Small intestine (tissue), 7 donors: Measurements from ENCODE around the gene ITIH1. TPM values are rescaled to one million over a fixed set of nuclear protein-coding genes. Genes with fewer than 3 reads are reported as not detected.

ENCODE experiments used
- DNase-seq, 2 donors: peaks; one replicate each; pipeline versions ENCODE4 v3.0.0 to v3.0.0-alpha.2; 2013
- FAIRE-seq: peaks from 2 replicates; lab custom pipeline; 2012; peaks lifted over from hg19 to GRCh38; lab: Jason Lieb, UNC
- H3K27ac ChIP-seq, 3 donors: one replicate each; pipeline ENCODE4 v1.5.1; 2013; ENCODE audit warnings: low read length in 2 of 3, mild to moderate bottlenecking in 2 of 3, control low read depth in 1 of 3, inconsistent platforms in 1 of 3, low read depth in 1 of 3, moderate library complexity in 1 of 3
- H3K27me3 ChIP-seq, 3 donors: one replicate each; pipeline ENCODE4 v1.6.1; 2013; ENCODE audit warnings: low read length in 3 of 3, inconsistent platforms in 1 of 3; ENCODE audit not compliant: control insufficient read depth in 3 of 3, insufficient read depth in 3 of 3
- H3K36me3 ChIP-seq, 3 donors: one replicate each; pipeline ENCODE4 v1.6.1; 2013; ENCODE audit warnings: low read length in 3 of 3, inconsistent platforms in 1 of 3, low read depth in 1 of 3, mild to moderate bottlenecking in 1 of 3, moderate library complexity in 1 of 3; ENCODE audit not compliant: control insufficient read depth in 3 of 3, insufficient read depth in 2 of 3
- H3K4me1 ChIP-seq, 3 donors: one replicate each; pipeline ENCODE4 v1.6.1; 2013; ENCODE audit warnings: low read length in 2 of 3, inconsistent platforms in 1 of 3, low read depth in 1 of 3, mild to moderate bottlenecking in 1 of 3, moderate library complexity in 1 of 3; ENCODE audit not compliant: control insufficient read depth in 3 of 3, insufficient read depth in 2 of 3
- H3K4me3 ChIP-seq, 3 donors: one replicate each; pipeline ENCODE4 v1.5.1; 2013; ENCODE audit warnings: low read length in 3 of 3, control low read depth in 1 of 3, inconsistent platforms in 1 of 3, low read depth in 1 of 3, mild to moderate bottlenecking in 1 of 3, moderate library complexity in 1 of 3
- H3K9me3 ChIP-seq, 2 donors: one replicate each; pipeline ENCODE4 v1.6.1; 2013; ENCODE audit warnings: low read depth in 1 of 2, low read length in 1 of 2; ENCODE audit not compliant: control insufficient read depth in 2 of 2, insufficient read depth in 1 of 2
- WGBS, 3 donors: extraction: QIAGEN DNeasy Blood & Tissue Kit; methylation state at CpG; one replicate each; pipeline ENCODE4 v1.1.7; 2013; 5-methylcytosine and 5-hydroxymethylcytosine counted together
- polyA plus RNA-seq, 4 donors: library from polyadenylated mRNA; stranded (reverse) in 3 of 4; unstranded in 1 of 4; fragments of 200-250 nt in 3 of 4; fragments of 120-200 nt in 1 of 4; gene quantifications; one replicate each; pipeline versions ENCODE4 v1.2.1 to v1.2.3, GENCODE V29; 2013
- donor health status: healthy with polysubstance abuse.
- donor health status: control.
- donor health status: control.
- donor health status: Bipolar disorder and iron deficiency.
- donor health status: healthy.

Gene ITIH1
- polyA plus RNA-seq, 4 donors: 0.13 to 0.58 TPM; not detected in 2

GRCh38 chr3:52784931-52785590, 7.7 kb downstream of the ITIH1 start:
- Histone ChIP-seq H3K4me1 (no peaks in the 10 kb centered on the region), H3K36me3 (no peaks in the 10 kb centered on the region), H3K27me3 (peaks cover 0 to 2% (median 0%) of the 10 kb centered on the region in 3 donors), H3K27ac (no peak overlapping the region), H3K4me3 (no peak overlapping the region), H3K9me3 (no peaks in the 10 kb centered on the region)
- DNase-seq (no peak), FAIRE-seq (no peak)
- whole genome bisulfite sequencing, 3 donors: 83 to 88% (median 87%) methylated on average over 5 of the region's 5 CpGs

GRCh38 chr3:52786330-52787215, 9.2 kb downstream of the ITIH1 start:
- Histone ChIP-seq H3K4me3 (no peak overlapping the region), H3K4me1 (no peaks in the 10 kb centered on the region), H3K27me3 (peaks cover 0 to 2% (median 0%) of the 10 kb centered on the region in 3 donors), H3K9me3 (no peaks in the 10 kb centered on the region), H3K27ac (no peak overlapping the region), H3K36me3 (no peaks in the 10 kb centered on the region)
- no peak for DNase-seq
- FAIRE-seq: no peak
- 78 to 87% (median 86%) methylated on average over 14 to 19 of the region's 19 CpGs for whole genome bisulfite sequencing, 3 donors

GRCh38 chr3:52787246-52787645, 9.8 kb downstream of the ITIH1 start:
- FAIRE-seq (no peak), DNase-seq (no peak)
- Histone ChIP-seq H3K27me3 (peaks cover 0 to 2% (median 0%) of the 10 kb centered on the region in 3 donors), H3K27ac (no peak overlapping the region), H3K36me3 (no peaks in the 10 kb centered on the region), H3K4me3 (no peak overlapping the region), H3K9me3 (no peaks in the 10 kb centered on the region), H3K4me1 (peaks cover 0 to 5% (median 0%) of the 10 kb centered on the region in 3 donors)
- 72 to 84% (median 81%) methylated on average over 11 of the region's 11 CpGs for WGBS, 3 donors

GRCh38 chr3:52787672-52788625, 10.6 kb downstream of the ITIH1 start:
- no peak overlapping the region for H3K27ac ChIP-seq
- FAIRE-seq (no peak), DNase-seq (no peak)
- H3K4me3 ChIP-seq: no peak overlapping the region
- WGBS, 3 donors: 68 to 78% (median 77%) methylated on average over 16 to 17 of the region's 17 CpGs
- H3K36me3 ChIP-seq: no peaks in the 10 kb centered on the region
- peaks cover 0 to 9% (median 0%) of the 10 kb centered on the region in 3 donors for H3K4me1 ChIP-seq
- no peaks in the 10 kb centered on the region for H3K27me3 ChIP-seq
- H3K9me3 ChIP-seq: no peaks in the 10 kb centered on the region

- Histone ChIP-seq H3K36me3 (no peaks in the 10 kb centered on the region), H3K4me3 (no peak overlapping the region), H3K9me3 (no peaks in the 10 kb centered on the region), H3K27me3 (no peaks in the 10 kb centered on the region), H3K27ac (no peak overlapping the region), H3K4me1 (peaks cover 0 to 15% (median 0%) of the 10 kb centered on the region in 3 donors)
- WGBS, 3 donors: 82 to 86% (median 85%) methylated on average over 16 of the region's 16 CpGs
- FAIRE-seq: no peak
- DNase-seq: no peak
Observed at GRCh38 chr3:52788890-52789745, 11.7 kb downstream of the ITIH1 start.

GRCh38 chr3:52789746-52790040, 12.3 kb downstream of the ITIH1 start:
- WGBS, 3 donors: 85 to 89% (median 86%) methylated on average over 6 of the region's 6 CpGs
- Histone ChIP-seq H3K27ac (no peak overlapping the region), H3K27me3 (no peaks in the 10 kb centered on the region), H3K4me3 (no peak overlapping the region), H3K9me3 (no peaks in the 10 kb centered on the region), H3K36me3 (no peaks in the 10 kb centered on the region), H3K4me1 (peaks cover 0 to 19% (median 0%) of the 10 kb centered on the region in 3 donors)
- DNase-seq (no peak), FAIRE-seq (no peak)

- Histone ChIP-seq H3K9me3 (no peaks in the 10 kb centered on the region), H3K36me3 (no peaks in the 10 kb centered on the region), H3K4me1 (peaks cover 0 to 23% (median 0%) of the 10 kb centered on the region in 3 donors), H3K4me3 (no peak overlapping the region), H3K27ac (no peak overlapping the region), H3K27me3 (no peaks in the 10 kb centered on the region)
- no peak for FAIRE-seq
- no peak for DNase-seq
- WGBS, 3 donors: 69 to 79% (median 69%) methylated on average over 7 of the region's 7 CpGs
Observed at GRCh38 chr3:52790337-52790736, 12.9 kb downstream of the ITIH1 start.
